HCEC 1CT (cell line): Measurements from ENCODE around the gene FAM237A.

Source experiments
- DNase-seq: peaks from one replicate; pipeline ENCODE4 v3.0.0-alpha.2; 2017

FAM237A gene

DNA sequence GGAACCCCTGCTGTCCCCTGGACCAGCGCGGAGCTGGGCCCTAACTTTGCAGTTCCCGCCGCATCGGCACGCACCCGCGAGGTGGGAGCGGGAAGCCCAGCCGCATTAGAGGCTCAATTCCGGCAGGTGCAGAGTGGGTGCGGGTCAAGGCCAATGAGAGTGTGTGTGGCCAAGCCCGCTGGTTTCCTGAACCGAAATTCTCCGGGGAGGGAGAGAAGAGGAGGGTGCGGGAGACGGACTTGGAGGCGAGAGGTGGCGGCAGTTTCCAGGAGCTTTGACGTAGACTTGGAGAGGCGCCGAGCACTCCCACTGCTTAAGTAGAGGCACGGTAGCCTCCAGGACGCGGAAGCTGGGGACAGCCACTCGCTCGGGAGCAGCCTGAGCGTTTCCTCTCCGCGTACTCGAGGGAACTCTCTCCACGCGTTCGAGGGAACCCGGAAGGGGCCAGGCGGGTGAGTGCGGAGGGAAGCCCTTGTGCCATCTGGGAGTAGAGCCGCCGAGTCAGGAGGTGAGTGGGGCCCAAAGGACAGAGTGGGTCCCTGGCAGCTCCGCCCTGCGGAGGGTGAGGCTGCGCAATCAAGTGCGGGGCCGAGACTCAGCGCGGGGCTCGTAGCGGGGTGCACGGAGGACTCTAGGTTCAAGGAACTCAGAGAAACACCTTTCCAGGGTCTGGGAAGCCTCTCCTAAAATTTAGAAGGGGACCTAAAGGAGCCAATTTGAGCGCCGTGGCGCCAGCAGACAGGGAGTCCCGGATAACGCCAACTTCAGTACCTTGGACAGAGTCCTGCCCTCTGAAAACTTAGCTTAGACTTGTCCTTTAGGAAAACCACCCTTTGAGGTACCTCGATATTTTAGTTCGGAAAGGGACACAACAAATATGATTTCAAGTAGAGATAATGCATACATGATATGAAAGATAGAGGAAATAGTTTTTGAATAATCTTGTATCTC is at the start of gene FAM237A:
TSS of gene FAM237A (plus strand) at position 413 of the 951 bp plus-strand sequence. CDS start 1,750 bp downstream, outside the sequence.
- no peak for DNase-seq

DNA sequence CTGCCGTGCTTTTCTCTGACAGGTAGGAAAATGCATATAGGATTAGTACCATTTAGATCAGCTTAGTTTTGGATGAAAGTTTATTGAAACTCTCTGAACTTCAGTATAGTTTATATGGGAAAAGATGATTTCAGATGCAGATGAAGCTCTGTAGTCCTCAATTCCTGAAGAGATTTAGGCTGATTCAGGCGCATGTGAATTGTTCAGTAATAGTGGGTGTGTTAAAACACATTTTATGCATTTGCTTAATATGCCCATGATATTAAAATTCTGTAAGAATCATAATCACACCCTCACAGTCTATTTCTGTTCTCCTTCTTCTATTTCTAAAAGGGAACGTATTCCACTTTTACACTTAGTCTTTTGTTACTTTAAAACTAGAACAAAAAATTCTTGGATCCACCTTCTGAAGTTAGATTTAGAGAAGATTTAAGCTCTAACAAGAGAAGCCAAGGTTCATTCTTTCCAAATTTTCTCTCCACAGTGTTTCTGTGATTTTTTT is 44.5 kb upstream of the FAM237A start:
- DNase-seq: no peak

DNA sequence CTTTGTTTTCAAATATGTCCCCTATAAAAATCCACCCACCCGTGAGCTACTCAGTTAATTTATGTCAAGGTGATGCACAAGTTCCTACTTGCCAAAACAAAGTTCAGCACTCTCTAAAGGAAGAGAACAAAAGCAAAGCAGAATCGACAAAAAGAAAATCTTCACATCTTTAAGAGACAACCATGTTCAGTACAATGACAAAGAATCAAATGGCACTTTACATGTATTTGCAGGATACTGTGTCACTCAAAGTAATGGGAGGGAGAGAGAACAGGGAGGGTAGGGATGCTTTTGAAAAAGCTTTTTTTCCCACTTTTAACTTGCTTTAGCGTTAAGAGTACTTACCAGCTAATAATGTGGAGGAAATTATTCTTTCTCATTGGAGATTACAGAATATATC is 39.0 kb upstream of the FAM237A start:
- DNase-seq: no peak

DNA sequence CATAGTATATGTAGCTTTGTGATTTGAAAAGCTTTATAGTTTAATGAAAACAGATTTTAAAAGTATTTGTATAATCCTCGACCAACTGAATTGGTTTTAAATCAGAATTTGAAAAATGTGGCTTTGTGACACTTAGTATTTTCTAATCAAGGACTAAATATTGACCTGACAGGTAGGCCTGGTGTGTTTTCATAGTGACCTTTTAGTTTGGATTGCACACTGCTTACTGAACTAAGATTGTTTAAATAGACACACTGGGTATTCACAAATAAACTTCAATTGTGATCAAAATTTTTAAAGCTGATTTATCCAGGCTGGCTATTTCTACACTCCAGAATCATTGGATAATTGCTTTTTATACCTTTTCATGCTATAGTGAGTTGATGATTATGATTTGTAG is 31.8 kb upstream of the FAM237A start:
- DNase-seq: no peak

DNA sequence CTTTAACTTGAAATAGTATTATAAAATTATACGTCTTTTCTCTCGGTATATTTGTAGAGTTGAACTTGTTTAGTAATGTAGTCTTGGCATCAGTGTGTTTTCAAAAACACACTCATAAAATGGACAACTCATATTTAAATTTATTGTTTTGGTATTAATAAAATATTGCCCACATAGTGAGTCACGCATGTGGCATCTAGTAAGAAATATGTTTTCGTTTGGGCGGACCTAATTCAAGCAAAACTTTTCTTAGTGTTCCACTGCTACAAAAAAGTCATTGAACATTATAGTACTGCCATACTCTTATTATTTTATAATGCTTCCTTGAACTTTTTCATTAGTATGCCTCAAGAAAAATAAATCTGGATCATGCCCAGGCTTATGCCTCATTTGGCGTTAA is 31.1 kb upstream of the FAM237A start:
- no peak for DNase-seq

DNA sequence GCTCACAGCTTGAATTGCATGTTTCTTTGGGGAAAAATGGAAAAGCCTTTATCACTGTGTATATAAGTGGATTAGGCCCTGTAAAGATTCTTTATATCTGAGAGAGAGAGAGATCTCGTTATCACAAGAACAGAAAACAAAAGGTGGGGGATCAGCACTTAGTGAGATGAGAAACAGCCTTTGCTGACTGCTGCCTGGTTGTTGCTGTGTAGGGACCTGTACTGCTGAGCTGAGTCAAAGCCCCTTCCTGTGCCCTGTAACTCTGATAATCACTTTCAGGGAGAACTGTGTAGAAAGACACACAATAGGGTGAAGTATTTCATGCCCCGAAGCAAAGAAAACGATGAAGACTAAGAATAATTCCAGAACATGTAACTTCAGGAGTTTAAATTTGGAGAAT is 30.6 kb upstream of the FAM237A start:
- DNase-seq: no peak

DNA sequence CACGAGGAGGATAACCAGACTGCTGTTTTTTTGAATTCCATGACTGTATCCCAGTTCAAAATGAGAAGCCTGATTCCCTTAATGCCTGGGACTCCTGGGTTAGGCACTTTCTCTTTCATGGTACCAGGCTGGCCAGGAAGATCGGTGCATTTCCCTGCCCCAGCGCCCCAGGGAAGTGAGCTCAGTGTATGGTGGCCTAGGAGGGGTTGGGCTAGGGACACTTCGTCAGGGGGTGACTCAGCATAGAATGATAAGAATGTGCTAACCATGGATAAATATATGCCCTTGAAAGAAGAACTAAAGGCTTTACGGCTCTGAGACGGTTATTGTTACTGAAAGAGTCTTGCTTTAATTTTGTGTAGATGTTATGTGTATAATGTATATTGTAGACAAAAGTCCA is 27.5 kb upstream of the FAM237A start:
- no peak for DNase-seq

DNA sequence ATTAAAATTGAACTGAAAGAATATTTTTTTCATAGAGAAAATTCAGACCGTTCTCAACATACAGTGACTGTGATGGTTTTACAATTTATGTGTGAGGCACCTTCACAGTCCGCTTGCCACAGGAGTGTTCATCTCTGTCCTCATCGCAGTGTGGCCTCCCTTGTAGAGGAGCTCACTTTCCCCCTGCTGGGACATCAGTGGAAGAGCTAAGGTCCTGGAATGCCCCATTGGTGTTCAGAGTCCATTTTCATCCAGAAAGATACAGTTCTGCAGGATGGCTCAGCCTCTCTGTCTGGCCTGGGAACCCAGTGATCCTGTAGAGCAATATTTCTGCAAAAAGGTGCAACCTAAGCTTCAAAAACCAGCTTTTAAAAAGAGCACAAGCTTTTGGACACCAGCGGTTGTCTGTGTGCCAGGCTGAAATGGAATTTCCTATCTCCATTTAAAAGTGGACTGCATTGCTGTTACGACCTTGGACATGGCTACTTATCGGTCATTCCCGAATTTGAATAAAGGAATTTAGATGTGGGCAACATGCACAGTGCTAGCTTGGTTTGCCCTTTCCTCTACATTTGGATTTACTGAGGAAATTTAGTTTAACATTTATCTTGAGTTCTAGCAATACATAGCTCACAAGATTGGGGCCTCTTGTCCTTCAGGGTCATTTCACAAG is 26.7 kb upstream of the FAM237A start:
- no peak for DNase-seq

DNA sequence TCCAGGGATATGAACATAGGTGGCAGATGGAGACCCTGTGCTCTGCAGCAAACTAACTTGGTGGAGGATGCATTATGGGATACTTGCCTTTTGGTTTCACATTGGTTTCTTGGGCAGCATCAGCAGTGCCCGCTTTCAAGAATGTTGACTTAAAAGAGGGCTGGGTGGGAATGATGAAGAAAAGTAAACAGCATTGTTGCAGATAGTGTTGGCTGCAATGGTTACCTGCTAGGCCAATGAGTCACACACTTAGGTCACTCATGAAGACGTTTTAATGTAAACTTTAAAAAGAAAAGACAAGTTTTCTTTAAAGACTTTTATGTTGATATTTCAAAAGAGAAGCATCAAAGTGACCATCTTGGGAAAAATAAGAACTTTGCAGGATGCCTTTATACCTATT is 26.1 kb upstream of the FAM237A start:
- no peak for DNase-seq

DNA sequence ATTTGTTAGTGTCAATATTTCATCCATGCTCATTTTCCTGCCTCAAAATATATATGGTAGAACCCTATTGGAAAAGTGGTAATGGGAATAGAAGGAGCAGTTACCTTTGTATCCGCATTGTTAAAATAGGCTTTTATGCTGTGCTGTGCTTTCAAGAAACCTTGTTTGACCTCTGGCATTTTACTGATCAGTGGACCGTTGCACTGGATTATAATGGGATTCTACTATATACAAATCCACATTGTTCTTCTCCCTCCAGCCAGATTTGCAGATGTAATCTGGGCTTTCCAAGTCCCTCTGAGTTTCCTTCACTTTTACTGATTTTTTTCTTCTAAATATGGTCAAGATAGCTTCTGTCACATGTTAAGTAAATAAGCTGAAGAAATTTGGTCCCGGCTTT is 23.3 kb upstream of the FAM237A start:
- DNase-seq: no peak

DNA sequence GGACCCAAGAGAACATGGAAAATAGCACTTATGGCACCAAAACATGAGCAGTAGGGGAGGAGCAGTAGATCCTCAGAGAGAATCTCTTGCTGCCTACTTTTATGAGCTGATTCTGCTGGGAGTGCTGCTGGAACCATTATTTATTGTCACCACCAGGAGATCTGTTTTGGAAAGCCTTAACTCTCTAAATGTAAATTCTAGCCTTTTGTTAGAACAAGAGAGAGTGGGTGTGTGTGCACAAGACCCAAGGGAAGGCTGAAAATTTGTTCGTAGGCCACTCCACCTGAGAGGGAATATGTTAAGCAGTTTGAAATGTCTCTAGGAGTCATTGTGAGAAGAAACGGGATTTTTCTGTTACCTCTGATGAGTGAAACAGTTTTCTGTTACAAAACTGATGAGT is 16.2 kb upstream of the FAM237A start:
- no peak for DNase-seq

DNA sequence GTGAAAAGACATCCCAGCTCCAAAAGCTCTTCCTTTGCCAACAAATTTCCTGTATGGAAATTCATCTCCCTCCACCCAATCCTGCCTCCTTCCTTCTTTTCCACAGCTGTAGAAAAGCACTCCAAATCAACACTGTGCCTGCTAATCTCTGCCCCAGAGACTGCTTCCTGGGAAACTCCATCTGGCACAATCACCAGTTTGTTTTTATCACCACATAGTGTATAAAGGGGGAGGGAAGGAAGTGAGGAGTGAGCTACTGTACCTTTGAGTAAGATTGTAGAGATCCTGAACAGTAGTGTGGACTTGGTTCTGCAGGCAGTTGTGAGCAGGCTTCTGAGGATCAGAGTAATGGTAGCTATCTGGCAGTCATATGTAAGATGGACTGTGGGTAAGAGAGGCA is 14.7 kb upstream of the FAM237A start:
- no peak for DNase-seq

DNA sequence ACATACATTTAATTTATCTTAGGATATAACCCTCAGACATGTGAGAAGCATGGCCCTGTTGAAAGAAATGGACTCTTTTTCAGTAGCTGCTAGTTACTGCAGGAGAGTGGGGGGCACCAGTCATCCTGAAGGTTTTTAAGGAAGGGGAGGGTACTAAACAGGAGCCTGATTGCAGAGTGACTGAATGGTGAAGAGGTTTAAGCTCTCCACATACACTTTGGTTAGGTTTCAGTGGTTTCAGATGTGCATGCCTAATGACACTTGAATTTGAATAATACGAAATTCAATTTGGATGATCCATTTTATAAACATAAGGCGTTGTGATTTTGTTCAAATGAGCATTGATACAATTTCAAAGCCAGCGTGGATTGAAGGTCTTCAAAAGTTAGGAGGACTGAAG is 10.9 kb upstream of the FAM237A start:
- DNase-seq: no peak

DNA sequence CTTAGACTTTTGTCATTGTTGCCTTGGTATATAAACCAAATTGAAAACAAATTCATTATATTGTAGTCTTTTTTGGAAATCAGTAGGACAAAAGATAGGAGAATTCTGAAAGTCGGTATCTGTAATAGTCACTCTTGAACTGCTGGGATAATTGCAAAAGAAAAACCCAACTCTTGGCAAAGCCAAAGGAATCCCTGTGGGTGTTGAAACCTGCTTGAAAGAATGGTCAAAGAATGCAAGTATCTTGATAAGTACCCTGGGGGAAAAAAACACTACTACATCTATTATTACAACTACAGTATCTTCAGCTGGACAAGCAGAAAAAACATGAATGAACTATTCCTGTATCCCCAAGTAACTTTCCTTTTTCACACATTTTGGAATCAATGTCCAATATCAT is 7.3 kb upstream of the FAM237A start:
- DNase-seq: no peak

DNA sequence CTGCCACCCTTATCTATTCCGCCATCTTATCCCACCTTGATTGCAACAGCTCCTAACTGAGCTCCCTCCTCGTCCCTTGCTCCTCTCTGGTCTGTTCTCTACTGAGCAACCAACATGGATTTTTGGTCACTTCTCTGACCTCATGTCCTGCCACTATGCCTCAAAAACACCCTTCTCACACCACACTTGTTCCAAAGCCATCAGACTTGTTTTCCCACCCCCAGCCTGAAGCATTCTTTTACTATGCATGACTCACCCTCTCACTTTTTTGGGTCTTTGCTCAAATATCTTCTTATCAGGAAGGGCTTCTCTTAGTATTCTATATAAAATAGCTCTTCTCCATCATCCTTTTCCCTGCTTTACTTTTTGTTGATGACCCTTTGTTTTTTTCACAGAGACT is 2.7 kb upstream of the FAM237A start:
- no peak for DNase-seq

DNA sequence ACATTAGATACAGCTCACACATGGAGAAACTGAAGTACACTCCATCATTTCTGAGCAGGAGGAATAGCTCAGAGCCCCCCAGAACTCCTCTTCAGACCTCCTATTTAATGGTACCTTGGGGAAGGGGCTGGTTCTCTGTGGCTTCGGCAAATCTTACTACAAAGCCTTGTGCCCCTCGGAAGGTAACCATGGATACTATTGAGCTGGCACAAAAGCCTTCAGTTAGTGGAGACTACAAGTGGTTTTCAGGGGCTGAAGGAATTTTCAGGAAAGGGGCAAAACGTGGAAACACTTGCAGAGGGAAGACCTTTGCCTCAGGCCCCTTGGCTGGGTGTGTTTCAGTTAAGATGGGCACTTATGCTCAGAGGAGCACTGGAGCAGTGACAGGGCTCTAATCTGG is 1.1 kb upstream of the FAM237A start:
- no peak for DNase-seq

DNA sequence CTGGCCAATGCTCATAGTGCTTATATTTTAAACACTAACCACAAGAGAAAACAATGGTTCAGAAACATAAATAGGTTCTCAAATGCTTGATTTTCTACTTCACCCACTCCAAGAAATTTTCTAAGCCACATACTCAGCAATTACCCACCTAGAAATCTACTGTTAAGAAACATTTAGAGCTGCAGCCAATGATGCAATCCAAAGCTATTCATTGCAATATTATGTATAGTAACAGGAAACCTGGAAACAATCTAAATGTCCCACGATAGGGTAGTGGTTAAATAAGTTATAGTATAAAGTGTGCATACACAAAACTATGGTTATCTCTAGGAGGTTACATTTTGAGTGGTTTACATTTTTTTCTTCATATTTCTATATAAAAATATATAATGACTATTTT is 5.7 kb downstream of the FAM237A start:
- DNase-seq: no peak

DNA sequence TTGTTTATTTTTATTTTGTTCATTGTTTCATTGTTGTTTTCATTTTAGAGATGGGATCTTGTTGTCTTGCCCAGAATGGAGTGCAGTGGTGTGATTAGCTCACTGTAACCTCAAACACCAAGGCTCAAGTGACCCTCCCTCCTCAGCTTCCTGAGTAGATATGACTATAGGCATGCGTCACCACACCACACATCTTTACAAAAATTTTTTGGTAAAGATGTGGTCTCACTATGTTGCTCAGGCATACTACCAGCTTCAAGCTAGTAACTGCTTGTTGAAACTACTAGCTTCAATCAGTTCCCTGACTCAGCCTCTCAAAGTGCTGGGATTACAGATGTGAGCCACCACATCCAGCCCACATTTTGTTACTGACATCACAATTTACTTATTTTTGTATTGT is 14.8 kb downstream of the FAM237A start:
- no peak for DNase-seq

DNA sequence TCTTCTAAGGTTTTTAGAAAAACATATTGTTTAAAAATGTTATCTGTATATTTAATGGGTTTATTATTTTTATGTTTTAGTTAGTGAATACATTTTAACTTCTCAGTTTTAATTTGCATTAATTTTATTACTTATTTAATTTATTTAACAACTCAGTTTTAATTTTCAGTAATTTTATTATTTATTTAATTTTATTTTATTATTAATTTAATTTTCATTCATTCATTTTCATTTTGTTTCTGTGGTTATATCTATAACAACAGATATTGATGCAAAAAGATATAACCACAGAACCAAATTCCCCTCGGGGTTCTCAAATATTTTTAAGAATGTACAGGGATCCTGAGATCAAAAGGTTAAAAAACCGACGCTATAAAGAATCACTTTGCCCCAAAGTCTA is 23.0 kb downstream of the FAM237A start:
- DNase-seq: no peak

DNA sequence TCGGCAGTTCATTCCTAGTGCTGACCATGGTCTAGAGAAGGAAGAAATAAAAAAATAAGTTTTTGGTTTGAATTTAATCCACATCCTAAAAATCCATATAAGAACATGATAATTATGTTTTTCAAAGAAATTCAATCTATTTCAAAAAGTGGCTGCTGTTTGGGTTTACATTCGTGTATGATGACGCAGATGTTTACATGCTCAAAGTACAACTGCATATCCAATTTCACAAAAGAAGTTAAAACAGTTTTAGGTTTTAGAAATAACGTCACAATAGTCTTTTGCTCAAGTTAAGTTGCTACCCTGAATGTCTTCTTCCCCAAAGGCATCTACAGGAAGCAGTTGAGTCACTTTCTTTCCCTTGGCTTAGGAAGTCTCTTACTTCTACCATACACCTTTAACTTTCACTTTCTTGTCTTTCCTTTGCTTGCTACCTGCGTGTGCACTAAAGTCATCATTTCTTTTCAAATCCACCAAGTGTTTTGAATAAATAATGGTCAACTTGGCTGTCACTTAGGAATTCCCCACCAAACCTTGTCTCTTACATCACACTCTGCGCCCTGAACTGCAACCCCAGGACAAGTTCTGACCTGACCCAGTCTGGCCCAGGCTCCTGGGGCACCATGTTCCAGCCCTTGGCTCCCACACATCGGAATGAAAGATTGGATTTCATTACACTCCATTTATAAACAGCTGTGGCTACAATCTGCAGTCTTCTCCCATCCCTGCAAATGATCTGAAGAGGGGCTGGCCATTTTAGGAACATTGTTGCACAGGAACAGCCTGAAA is 28.4 kb downstream of the FAM237A start:
- DNase-seq: no peak

DNA sequence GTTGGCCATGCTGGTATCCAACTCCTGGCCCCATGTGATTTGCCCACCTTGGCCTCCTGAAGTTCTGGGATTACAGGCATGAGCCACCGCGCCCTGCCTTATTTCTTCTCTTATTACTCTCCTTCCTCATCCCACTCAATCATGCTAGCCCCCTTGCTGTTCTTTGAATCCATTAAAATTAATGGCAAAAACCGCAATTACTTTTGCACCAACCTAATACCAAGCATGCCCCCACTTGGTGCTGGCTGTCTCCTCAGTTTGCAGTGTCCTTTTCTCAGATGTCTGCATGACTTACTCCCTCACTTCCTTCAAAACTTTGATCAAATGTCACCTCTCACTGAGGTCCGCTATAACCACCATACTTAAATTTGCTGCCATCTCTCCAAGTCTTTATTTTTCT is 41.3 kb downstream of the FAM237A start:
- DNase-seq: no peak

DNA sequence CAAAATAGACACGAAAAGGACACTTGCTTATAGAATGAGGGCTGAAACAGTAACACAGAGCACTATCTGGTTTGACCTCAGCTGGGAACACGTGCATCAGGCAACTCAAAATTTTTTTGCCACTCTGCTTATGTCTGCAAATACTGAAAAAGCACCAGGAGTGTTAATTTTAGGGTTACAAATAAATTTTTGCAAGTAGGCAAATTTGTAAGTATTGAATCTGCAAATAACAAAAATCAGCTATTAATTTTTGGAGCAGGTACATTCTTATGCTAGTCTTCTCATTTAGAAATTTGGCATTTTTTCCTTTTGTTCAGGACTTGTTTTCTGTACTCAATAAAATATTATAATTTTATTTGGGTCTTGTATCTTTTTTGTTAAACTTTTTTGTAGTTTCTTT is 46.2 kb downstream of the FAM237A start:
- DNase-seq: no peak

DNA sequence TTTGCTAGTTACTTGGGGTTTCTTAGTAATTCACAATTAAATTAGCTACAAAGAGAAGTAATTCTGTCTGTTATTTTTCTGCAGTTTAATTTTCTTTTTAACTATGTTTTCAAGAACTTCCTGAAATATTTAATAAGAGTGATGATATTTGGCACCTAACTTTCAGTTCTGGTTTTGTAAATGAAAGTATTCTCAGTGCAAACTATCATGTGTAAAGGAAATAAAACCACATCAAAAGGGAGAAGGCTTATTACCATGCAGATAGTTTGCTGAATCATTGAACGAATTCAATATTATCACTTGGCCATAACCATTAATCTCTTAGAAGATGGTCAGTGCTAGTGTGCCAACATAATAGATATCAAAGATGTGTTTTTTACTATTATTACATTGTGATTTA is 46.7 kb downstream of the FAM237A start:
- no peak for DNase-seq
